HepG2 (cell line): Measurements from ENCODE around the gene DNAJC19. TPM values are rescaled to one million over a fixed set of nuclear protein-coding genes. Genes with fewer than 3 reads are reported as not detected.
A peak's percentile ranks its signal among the peaks of the same experiment; 100 is the strongest.

Source experiments
- AFF4 ChIP-seq: sonication (generic); formaldehyde crosslinking; IDR thresholded peaks from 2 replicates; pipeline ENCODE4 v1.4.0; 2020; ENCODE audit warnings: missing genetic modification reagents
- CBFB ChIP-seq: sonication (generic); formaldehyde crosslinking; IDR thresholded peaks from 2 replicates; pipeline ENCODE4 v1.4.0; 2020; ENCODE audit warnings: missing genetic modification reagents
- HHEX ChIP-seq: IDR thresholded peaks from 2 replicates; pipeline ENCODE4 v1.6.1; 2016; ENCODE audit warnings: control low read depth
- RFXAP ChIP-seq: sonication (generic); formaldehyde crosslinking; IDR thresholded peaks from 2 replicates; pipeline ENCODE4 v1.4.0; 2020; ENCODE audit warnings: missing genetic modification reagents, borderline replicate concordance
- USF2 ChIP-seq, 2 experiments: sonication (generic) in 1 of 2; formaldehyde crosslinking in 1 of 2; IDR thresholded peaks; 2 replicates each; pipeline versions ENCODE4 v1.5.1 to v1.6.1; 2011 to 2020; ENCODE audit warnings: borderline replicate concordance in 1 of 2, low read depth in 1 of 2, low read length in 1 of 2, mild to moderate bottlenecking in 1 of 2, missing genetic modification reagents in 1 of 2, moderate library complexity in 1 of 2
- ZBTB40 ChIP-seq, 2 experiments: fragments of 450-650 bp in 1 of 2; sonication (generic) in 1 of 2; formaldehyde crosslinking in 1 of 2; IDR thresholded peaks; 2 replicates each; pipeline versions ENCODE4 v1.6.1 to v1.8.0; 2016 to 2022; ENCODE audit warnings: antibody characterized with exemption in 1 of 2, mild to moderate bottlenecking in 1 of 2, missing genetic modification reagents in 1 of 2
- ZNF136 ChIP-seq: sonication (generic); formaldehyde crosslinking; IDR thresholded peaks from 2 replicates; pipeline ENCODE4 v1.8.1; 2022; ENCODE audit warnings: low read depth, mild to moderate bottlenecking, moderate library complexity, missing genetic modification reagents
- ZNF563 ChIP-seq: sonication (generic); formaldehyde crosslinking; IDR thresholded peaks from 2 replicates; pipeline ENCODE4 v1.8.0; 2022; ENCODE audit warnings: mild to moderate bottlenecking, moderate library complexity, missing genetic modification reagents
- ZNF569 ChIP-seq: sonication (generic); formaldehyde crosslinking; IDR thresholded peaks from 2 replicates; pipeline ENCODE4 v1.5.0; 2020; ENCODE audit warnings: mild to moderate bottlenecking, missing genetic modification reagents, moderate library complexity, borderline replicate concordance
- ZNF749 ChIP-seq: sonication (generic); formaldehyde crosslinking; IDR thresholded peaks from 2 replicates; pipeline ENCODE4 v1.8.0; 2022; ENCODE audit warnings: mild to moderate bottlenecking, missing genetic modification reagents, moderate library complexity, borderline replicate concordance
- polyA plus RNA-seq, 8 experiments: library from polyadenylated mRNA; depleted of rRNA in 3 of 8; stranded (reverse) in 7 of 8; unstranded in 1 of 8; fragments of >200 nt; fragmentation: Illumina TruSeq in 4 of 8; extraction: Trizol in 4 of 8; gene quantifications; 2 replicates each; pipeline versions ENCODE4 v1.2.1 to v1.2.3, GENCODE V29; 2011 to 2016; ENCODE audit warnings: low read depth in 4 of 8, missing spikeins in 1 of 8, mixed read lengths in 1 of 8; ENCODE audit not compliant: insufficient read depth in 1 of 8
- total RNA-seq, 5 experiments: library from RNA; depleted of rRNA; stranded (reverse); fragments of >200 nt; fragmentation: Illumina TruSeq; extraction: Trizol; gene quantifications; 2 replicates each; pipeline ENCODE4 v1.2.3, GENCODE V29; 2016; ENCODE audit warnings: low read depth in 1 of 5

DNAJC19 gene
- total and polyA plus RNA-seq, 2 of the 13 experiments (the other 11 are each of a cell fraction or from before 2014, with no cell fraction given), result 51.1 to 75.8 TPM

GRCh38 chr3:180989291-180990163 lies at the start of gene DNAJC19 (continued):
- TF ChIP-seq ZNF563 (CRISPR knock-in tag), result peak; percentile 86; the same call in 1 of the 2 replicates
- no peak for TF ChIP-seq USF2 (IDR thresholded peaks at IDR 0.05; ENCODE audit: low read depth, low read length)
- no peak; the same call in 1 of the 2 replicates for TF ChIP-seq USF2 (CRISPR knock-in tag; IDR thresholded peaks at IDR 0.05; ENCODE audit: borderline replicate concordance)
- TF ChIP-seq ZBTB40 (IDR thresholded peaks at IDR 0.05), result no peak
- TF ChIP-seq ZBTB40 (CRISPR knock-in tag; IDR thresholded peaks at IDR 0.05), result peak; percentile 83
- peak; percentile 54; the same call in 1 of the 2 replicates for TF ChIP-seq RFXAP (CRISPR knock-in tag)
- no peak for TF ChIP-seq HHEX (CRISPR knock-in tag)
- peak; percentile 79 for TF ChIP-seq CBFB
- no peak for TF ChIP-seq ZNF569 (CRISPR knock-in tag)
- TF ChIP-seq ZNF136 (CRISPR knock-in tag), result no peak
- peak; percentile 80 for TF ChIP-seq ZNF749 (CRISPR knock-in tag)
- TF ChIP-seq AFF4 (CRISPR knock-in tag), result no peak
